Measurements from ENCODE around the gene SMAD3. TPM values are rescaled to one million over a fixed set of nuclear protein-coding genes. Genes with fewer than 3 reads are reported as not detected.
"Not testable (repeated sequence)": the region's sequence is repeated elsewhere in the genome, so short reads cannot be mapped to it uniquely, and the experiment has no call there.

Gene SMAD3
- total RNA-seq, 4 donors from 2014 or later = 25.9 to 69.4 (median 35.2) TPM

- intact Hi-C loops (cut with DNase I; ENCODE audit: low total_unique reads) = no loop called here
- 86 to 94% methylated on average over 5 to 6 of the region's 6 CpGs for WGBS, 2 donors
- no peak overlapping the region for H3K4me3 ChIP-seq (ENCODE audit: low read depth, poor library complexity, severe bottlenecking)
- DNase-seq (ENCODE audit: low spot score in 2 of 2) = no peak
- TF ChIP-seq POLR2A (IDR thresholded peaks at IDR 0.05) (no peak), CTCF (IDR thresholded peaks at IDR 0.05) (no peak)
These were observed 83.8 kb downstream of the SMAD3 start for GRCh38 chr15:67149068-67149772.

GRCh38 chr15:67149773-67150022 lies 84.3 kb downstream of the SMAD3 start:
- 41 to 67% methylated on average over 1 of the region's 1 CpG for WGBS, 2 donors
- intact Hi-C loops (cut with DNase I; ENCODE audit: low total_unique reads) = no loop called here
- no peak overlapping the region for H3K4me3 ChIP-seq (ENCODE audit: low read depth, poor library complexity, severe bottlenecking)

GRCh38 chr15:67150023-67150860 lies 84.8 kb downstream of the SMAD3 start:
- 34 to 57% methylated on average over 16 of the region's 16 CpGs for WGBS, 2 donors
- TF ChIP-seq CTCF (IDR thresholded peaks at IDR 0.05) = no peak
- TF ChIP-seq POLR2A (IDR thresholded peaks at IDR 0.05) = no peak
- no peak for DNase-seq (ENCODE audit: low spot score in 2 of 2)
- no peak overlapping the region for H3K4me3 ChIP-seq (ENCODE audit: low read depth, poor library complexity, severe bottlenecking)
- intact Hi-C loops (cut with DNase I; ENCODE audit: low total_unique reads) = no loop called here

More at GRCh38 chr15:67149773-67150022, 84.3 kb downstream of the SMAD3 start:
- TF ChIP-seq POLR2A (IDR thresholded peaks at IDR 0.05) (no peak), CTCF (IDR thresholded peaks at IDR 0.05) (no peak)
- no peak for DNase-seq (ENCODE audit: low spot score in 2 of 2)

- no peak for TF ChIP-seq POLR2A (IDR thresholded peaks at IDR 0.05)
- TF ChIP-seq CTCF (IDR thresholded peaks at IDR 0.05) = no peak
- WGBS, 2 donors = 60 to 76% methylated on average over 1 of the region's 1 CpG
- DNase-seq (ENCODE audit: low spot score in 2 of 2) = no peak
- intact Hi-C loops (cut with DNase I; ENCODE audit: low total_unique reads) = no loop called here
- no peak overlapping the region for H3K4me3 ChIP-seq (ENCODE audit: low read depth, poor library complexity, severe bottlenecking)
These were observed 87.0 kb downstream of the SMAD3 start for GRCh38 chr15:67152429-67152828.

GRCh38 chr15:67153044-67153443 lies 87.6 kb downstream of the SMAD3 start:
- H3K4me3 ChIP-seq (ENCODE audit: low read depth, poor library complexity, severe bottlenecking); DNase-seq (ENCODE audit: low spot score in 2 of 2); intact Hi-C loops (cut with DNase I; ENCODE audit: low total_unique reads): not testable (repeated sequence)
- 67 to 73% methylated on average over 6 of the region's 6 CpGs for WGBS, 2 donors

GRCh38 chr15:67154249-67154648 lies 88.8 kb downstream of the SMAD3 start:
- no peak overlapping the region for H3K4me3 ChIP-seq (ENCODE audit: low read depth, poor library complexity, severe bottlenecking)
- no peak for DNase-seq (ENCODE audit: low spot score in 2 of 2)
- no peak for TF ChIP-seq CTCF (IDR thresholded peaks at IDR 0.05)
- no peak for TF ChIP-seq POLR2A (IDR thresholded peaks at IDR 0.05)
- intact Hi-C loops (cut with DNase I; ENCODE audit: low total_unique reads) = no loop called here
